ENCODE results near the gene KLHL25.

DNA sequence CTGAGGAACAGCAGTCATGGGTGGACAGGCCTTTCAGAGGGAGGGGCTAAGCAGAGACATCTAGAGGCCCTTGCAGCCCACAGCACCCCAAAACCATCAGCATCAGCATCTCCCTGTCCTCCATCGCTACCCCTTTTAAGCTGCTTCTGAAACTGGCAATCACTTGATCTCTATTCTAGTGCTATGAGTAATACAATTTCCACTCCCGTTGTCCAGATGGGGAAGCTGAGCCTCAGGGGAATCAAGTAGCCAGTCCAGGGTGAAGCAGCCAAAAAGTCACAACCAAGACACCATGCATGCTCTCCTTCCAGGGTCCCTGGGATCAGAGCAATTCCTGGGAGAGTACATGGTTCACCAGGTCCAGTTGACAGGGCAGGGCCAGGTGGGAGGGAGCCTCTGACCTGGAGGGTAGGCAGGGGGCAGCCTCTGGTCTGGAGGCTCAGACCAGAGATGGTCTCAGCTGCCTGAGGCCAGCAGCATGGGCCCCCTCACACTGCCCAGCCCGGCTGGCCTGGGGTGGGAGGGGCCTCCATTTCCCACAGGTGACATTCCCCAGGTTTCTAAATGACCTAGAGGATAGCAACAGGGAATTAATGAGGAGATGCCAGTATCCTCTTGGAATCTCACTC is 30.0 kb downstream of the KLHL25 start:
- no peak for TF ChIP-seq CTCF (IDR thresholded peaks at IDR 0.05)
- no peak for TF ChIP-seq POLR2A (IDR thresholded peaks at IDR 0.05)
